ENCODE data around the gene ZFP64. TPM values are rescaled to one million over a fixed set of nuclear protein-coding genes. Genes with fewer than 3 reads are reported as not detected.

The ZFP64 gene
- total RNA-seq, 1 donor from 2014 or later = 3.4 TPM

GRCh38 chr20:52166150-52166549 lies 25.4 kb downstream of the ZFP64 start:
- Histone ChIP-seq H3K27ac (no peak overlapping the region), H3K4me1 (no peaks in the 10 kb centered on the region), H3K27me3 (no peaks in the 10 kb centered on the region), H3K4me3 (no peak overlapping the region), H3K9me3 (peaks cover 0 to 9% of the 10 kb centered on the region in 2 donors), H3K36me3 (peaks cover 23 to 49% of the 10 kb centered on the region in 2 donors)
- DNase-seq (ENCODE audit: low spot score in 2 of 2) = no peak
- intact Hi-C loops (cut with DNase I) = no loop called here
- no peak for TF ChIP-seq CTCF (IDR thresholded peaks at IDR 0.05)

- Histone ChIP-seq H3K27ac (no peak overlapping the region), H3K36me3 (peaks cover 41 to 78% of the 10 kb centered on the region in 2 donors), H3K4me3 (no peak overlapping the region), H3K4me1 (no peaks in the 10 kb centered on the region), H3K9me3 (peaks cover 0 to 11% of the 10 kb centered on the region in 2 donors), H3K27me3 (no peaks in the 10 kb centered on the region)
- no peak for TF ChIP-seq CTCF (IDR thresholded peaks at IDR 0.05)
- no peak for DNase-seq (ENCODE audit: low spot score in 2 of 2)
- intact Hi-C loops (cut with DNase I) = no loop called here
These were observed 30.9 kb downstream of the ZFP64 start for GRCh38 chr20:52160621-52161204.

GRCh38 chr20:52160049-52160570 lies 31.5 kb downstream of the ZFP64 start:
- DNase-seq (ENCODE audit: low spot score in 2 of 2) = no peak
- intact Hi-C loops (cut with DNase I) = no loop called here
- H3K36me3 ChIP-seq = peaks cover 37 to 72% of the 10 kb centered on the region in 2 donors

GRCh38 chr20:52154575-52154974 lies 37.0 kb downstream of the ZFP64 start:
- no peak for DNase-seq (ENCODE audit: low spot score in 2 of 2)
- no peaks in the 10 kb centered on the region for H3K27me3 ChIP-seq
- no peak for TF ChIP-seq CTCF (IDR thresholded peaks at IDR 0.05)
- peaks cover 0 to 8% of the 10 kb centered on the region in 2 donors for H3K9me3 ChIP-seq
- H3K27ac ChIP-seq = no peak overlapping the region
- no peaks in the 10 kb centered on the region for H3K4me1 ChIP-seq
- intact Hi-C loops (cut with DNase I) = no loop called here
- H3K4me3 ChIP-seq = no peak overlapping the region
- H3K36me3 ChIP-seq = peaks cover 30 to 46% of the 10 kb centered on the region in 2 donors

More at GRCh38 chr20:52160049-52160570, 31.5 kb downstream of the ZFP64 start:
- H3K4me1 ChIP-seq = no peaks in the 10 kb centered on the region
- TF ChIP-seq CTCF (IDR thresholded peaks at IDR 0.05) = no peak
- H3K27ac ChIP-seq = no peak overlapping the region
- H3K4me3 ChIP-seq = no peak overlapping the region
- H3K9me3 ChIP-seq = peaks cover 0 to 8% of the 10 kb centered on the region in 2 donors
- H3K27me3 ChIP-seq = no peaks in the 10 kb centered on the region

- Histone ChIP-seq H3K27me3 (no peaks in the 10 kb centered on the region), H3K9me3 (peaks cover 0 to 8% of the 10 kb centered on the region in 2 donors), H3K36me3 (peaks cover 24 to 40% of the 10 kb centered on the region in 2 donors), H3K27ac (no peak overlapping the region), H3K4me1 (no peaks in the 10 kb centered on the region), H3K4me3 (no peak overlapping the region)
- intact Hi-C loops (cut with DNase I) = no loop called here
- no peak for DNase-seq (ENCODE audit: low spot score in 2 of 2)
- no peak for TF ChIP-seq CTCF (IDR thresholded peaks at IDR 0.05)
These were observed 37.7 kb downstream of the ZFP64 start for GRCh38 chr20:52153896-52154295.

Measured in ascending aorta (tissue), 2 donors.